GM23338 (cell line): Measurements from ENCODE around the gene AKR1B1. TPM values are rescaled to one million over a fixed set of nuclear protein-coding genes. Genes with fewer than 3 reads are reported as not detected.

Experiments used
- ATAC-seq: fragments of 200-7000 bp; cut with Tn5 transposase; 3 replicates; pipeline ENCODE4 v1.9.1; 2020
- DNase-seq: peaks from one replicate; pipeline ENCODE4 v3.0.0-alpha.2; 2015; ENCODE audit warnings: low spot score
- H2AFZ ChIP-seq: fragments of 200-600 bp; sonication (generic); 2 replicates; pipeline ENCODE4 v1.8.0; 2016; ENCODE audit warnings: antibody characterized with exemption, mild to moderate bottlenecking, moderate library complexity
- H3F3A ChIP-seq: fragments of 200-600 bp; sonication (generic); replicated peaks from 2 replicates; pipeline ENCODE4 v1.8.0; 2017; ENCODE audit warnings: antibody characterized with exemption, mixed run types, low read depth
- H3K27ac ChIP-seq: fragments of 200-600 bp; sonication (generic); 2 replicates; pipeline ENCODE4 v1.6.1; 2016; ENCODE audit warnings: low read depth
- H3K27me3 ChIP-seq: fragments of 200-600 bp; sonication (generic); 2 replicates; pipeline ENCODE4 v1.8.0; 2016; ENCODE audit warnings: mild to moderate bottlenecking, mixed run types, moderate library complexity; ENCODE audit not compliant: insufficient read depth
- H3K36me3 ChIP-seq: fragments of 200-600 bp; sonication (generic); 2 replicates; pipeline ENCODE4 v1.8.0; 2016; ENCODE audit warnings: mild to moderate bottlenecking; ENCODE audit not compliant: insufficient read depth
- H3K4me1 ChIP-seq: fragments of 200-600 bp; sonication (generic); 2 replicates; pipeline ENCODE4 v1.8.0; 2016; ENCODE audit warnings: mild to moderate bottlenecking, moderate library complexity; ENCODE audit not compliant: insufficient read depth
- H3K4me2 ChIP-seq: fragments of 200-600 bp; sonication (generic); 2 replicates; pipeline ENCODE4 v1.7.1; 2017; ENCODE audit warnings: mixed run types
- H3K4me3 ChIP-seq: fragments of 200-600 bp; sonication (generic); 2 replicates; pipeline ENCODE4 v1.6.1; 2016; ENCODE audit warnings: mixed run types
- H3K79me2 ChIP-seq: fragments of 200-600 bp; sonication (generic); replicated peaks from 2 replicates; pipeline ENCODE4 v1.8.0; 2017; ENCODE audit warnings: mild to moderate bottlenecking; ENCODE audit not compliant: insufficient read depth
- H3K9me2 ChIP-seq: fragments of 200-600 bp; sonication (generic); 2 replicates; pipeline ENCODE4 v1.8.0; 2017; ENCODE audit not compliant: insufficient read depth
- H4K20me1 ChIP-seq: fragments of 200-600 bp; sonication (generic); replicated peaks from 2 replicates; pipeline ENCODE4 v1.8.0; 2017; ENCODE audit warnings: mild to moderate bottlenecking; ENCODE audit not compliant: insufficient read depth
- H3K27ac Mint-ChIP-seq: 2 replicates; pipeline ENCODE4 v1.8.0; 2020; ENCODE audit warnings: inconsistent platforms, mild to moderate bottlenecking, moderate library complexity, mixed read lengths
- H3K27me3 Mint-ChIP-seq: 3 replicates; pipeline ENCODE4 v1.8.0; 2022; ENCODE audit warnings: low read depth, mild to moderate bottlenecking, moderate library complexity, mixed read lengths, inconsistent platforms; ENCODE audit not compliant: insufficient read depth, poor library complexity
- H3K36me3 Mint-ChIP-seq: 3 replicates; pipeline ENCODE4 v1.8.0; 2021; ENCODE audit warnings: low read depth, mild to moderate bottlenecking, inconsistent platforms, moderate library complexity, mixed read lengths
- H3K4me1 Mint-ChIP-seq: 3 replicates; pipeline ENCODE4 v1.8.0; 2020; ENCODE audit warnings: mild to moderate bottlenecking, inconsistent platforms, mixed read lengths
- H3K4me3 Mint-ChIP-seq: 3 replicates; pipeline ENCODE4 v1.8.0; 2021; ENCODE audit warnings: moderate library complexity, mild to moderate bottlenecking, inconsistent platforms, mixed read lengths
- H3K9me3 Mint-ChIP-seq: 3 replicates; pipeline ENCODE4 v1.8.0; 2020; ENCODE audit warnings: moderate library complexity, mild to moderate bottlenecking, inconsistent platforms, mixed read lengths
- CREB1 ChIP-seq: fragments of 250-450 bp; sonication (Bioruptor Pico); IDR thresholded peaks from 2 replicates; pipeline ENCODE4 v1.5.0; 2020; ENCODE audit warnings: low read depth, mild to moderate bottlenecking, moderate library complexity
- CTCF ChIP-seq, 2 experiments: fragments of 200-600 bp in 1 of 2; sonication (generic) in 1 of 2; conservative IDR thresholded peaks; 2 replicates each; pipeline versions ENCODE4 v1.5.1 to v1.6.1; 2016 to 2017; ENCODE audit warnings: antibody characterized with exemption in 2 of 2, low read depth in 2 of 2, mild to moderate bottlenecking in 2 of 2, moderate library complexity in 1 of 2
- ETS1 ChIP-seq: IDR thresholded peaks from 2 replicates; pipeline ENCODE4 v1.6.1; 2016; ENCODE audit warnings: antibody characterized with exemption
- EZH2 ChIP-seq: fragments of 200-600 bp; sonication (generic); IDR thresholded peaks from one replicate; pipeline ENCODE4 v1.8.0; 2017; ENCODE audit warnings: antibody characterized with exemption, mild to moderate bottlenecking, low read depth; ENCODE audit not compliant: unreplicated experiment
- JUNB ChIP-seq: IDR thresholded peaks from one replicate; pipeline ENCODE4 v1.6.1; 2016; ENCODE audit warnings: antibody characterized with exemption; ENCODE audit not compliant: unreplicated experiment
- NANOG ChIP-seq: IDR thresholded peaks from 2 replicates; pipeline ENCODE4 v1.6.1; 2016; ENCODE audit warnings: antibody characterized with exemption, borderline replicate concordance
- POLR2AphosphoS5 ChIP-seq: IDR thresholded peaks from 2 replicates; pipeline ENCODE4 v1.6.1; 2016; ENCODE audit warnings: antibody characterized with exemption, low read depth
- ZNF114 ChIP-seq: fragments of 250-450 bp; sonication (Bioruptor Pico); IDR thresholded peaks from 2 replicates; pipeline ENCODE4 v1.5.0; 2020; ENCODE audit warnings: mild to moderate bottlenecking, moderate library complexity
- ZNF331 ChIP-seq: fragments of 250-450 bp; sonication (Bioruptor Pico); IDR thresholded peaks from 2 replicates; pipeline ENCODE4 v1.5.0; 2020; ENCODE audit warnings: low read depth, mild to moderate bottlenecking, moderate library complexity
- polyA plus RNA-seq: library from polyadenylated mRNA; unstranded; fragments of >200 nt; fragmentation: Nextera tagmentation; extraction: Ambion mirVana; gene quantifications from 2 replicates; pipeline ENCODE4 v1.2.1, GENCODE V29; 2016
- total RNA-seq: library from RNA; depleted of rRNA; stranded (reverse); fragments of >200 nt; shearing (Covaris generic); gene quantifications from 2 replicates; pipeline ENCODE4 v1.2.3, GENCODE V29; 2014
- TF ChIP-seq, protein P1 (sequence below): IDR thresholded peaks from one replicate; pipeline ENCODE4 v1.6.1; 2018; ENCODE audit warnings: antibody characterized with exemption; ENCODE audit not compliant: unreplicated experiment

The AKR1B1 gene
- total and polyA plus RNA-seq, 2 experiments from 2014 or later: 132 to 154 TPM

DNA sequence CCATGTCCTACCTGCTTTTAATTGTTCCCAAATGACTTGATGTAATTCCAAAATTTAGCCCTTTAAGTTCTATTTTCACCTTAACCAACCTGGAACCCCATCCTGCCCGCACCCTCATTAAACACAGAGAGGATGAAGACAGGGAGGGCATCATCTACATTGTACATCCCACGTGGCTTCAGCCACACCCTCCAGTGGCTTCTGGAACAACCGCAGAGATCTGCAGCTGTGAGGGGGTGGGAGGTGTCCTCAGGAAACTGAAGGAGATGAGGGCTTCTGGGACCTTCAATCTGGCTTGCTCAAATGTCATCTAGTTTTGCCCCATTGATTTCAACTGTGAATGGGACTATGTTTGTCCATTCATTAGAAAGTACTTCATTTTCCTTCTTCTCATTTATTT is 39.0 kb downstream of the AKR1B1 start (continued):
- TF ChIP-seq ZNF331 (CRISPR knock-in tag): no peak
- no peak for TF ChIP-seq JUNB
- TF ChIP-seq CTCF (conservative IDR thresholded peaks at IDR 0.05; ENCODE audit: low read depth in 2 of 2): no peak
- no peak for TF ChIP-seq EZH2
- no peak for TF ChIP-seq NANOG
- no peak for TF ChIP-seq ZNF114 (CRISPR knock-in tag)
- TF ChIP-seq POLR2AphosphoS5: no peak

GRCh38 chr7:134419085-134419484 is 39.8 kb downstream of the AKR1B1 start:
- Histone ChIP-seq H3K36me3 (no peaks in the 10 kb centered on the region), H3K4me2 (no peak overlapping the region), H4K20me1 (no peaks in the 10 kb centered on the region), H3K27me3 (no peaks in the 10 kb centered on the region), H3K4me3 (no peak overlapping the region), H3K79me2 (no peaks in the 10 kb centered on the region), H2AFZ (no peak overlapping the region), H3K4me1 (no peaks in the 10 kb centered on the region), H3K9me2 (no peaks in the 10 kb centered on the region; the same call in none of the 2 replicates), H3F3A (no peaks in the 10 kb centered on the region), H3K27ac (no peak overlapping the region)
- Mint-ChIP-seq H3K4me1 (peaks cover 4% of the 10 kb centered on the region; the same call in 2 of the 3 replicates), H3K9me3 (peaks cover 3% of the 10 kb centered on the region; the same call in 1 of the 3 replicates), H3K36me3 (no peaks in the 10 kb centered on the region), H3K27ac (no peak overlapping the region), H3K4me3 (no peak overlapping the region), H3K27me3 (peaks cover 3% of the 10 kb centered on the region)
- ATAC-seq: no peak
- TF ChIP-seq POLR2AphosphoS5 (no peak), ZNF114 (CRISPR knock-in tag) (no peak), EZH2 (no peak), CTCF (conservative IDR thresholded peaks at IDR 0.05; ENCODE audit: low read depth in 2 of 2) (no peak)
- DNase-seq: no peak

DNA sequence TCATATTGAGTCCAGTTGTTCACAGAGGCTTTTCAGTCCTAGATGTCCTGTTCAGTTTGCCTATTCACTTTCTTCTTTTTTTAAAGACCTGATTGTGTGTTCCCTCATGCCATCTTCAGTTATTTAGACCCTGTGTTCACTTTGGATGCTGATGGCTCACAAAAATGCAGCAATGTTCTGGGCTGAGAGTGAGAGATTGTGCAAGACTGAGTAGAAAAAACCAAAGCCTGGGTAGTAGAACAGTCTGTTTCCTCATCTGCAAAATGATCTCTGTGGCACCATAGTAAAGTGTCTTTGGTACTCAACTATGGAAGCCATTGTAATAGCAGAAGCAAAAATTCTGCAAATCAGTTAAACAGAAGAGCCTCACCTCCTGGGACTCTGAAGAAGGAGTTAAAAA is 43.2 kb downstream of the AKR1B1 start:
- Histone ChIP-seq H3K79me2 (no peaks in the 10 kb centered on the region), H3K27me3 (no peaks in the 10 kb centered on the region), H3K9me2 (peaks cover 11% of the 10 kb centered on the region), H3K4me1 (no peaks in the 10 kb centered on the region), H4K20me1 (no peaks in the 10 kb centered on the region), H3K4me2 (no peak overlapping the region), H3F3A (no peaks in the 10 kb centered on the region), H3K27ac (no peak overlapping the region), H3K4me3 (no peak overlapping the region), H2AFZ (no peak overlapping the region), H3K36me3 (no peaks in the 10 kb centered on the region)
- no peak overlapping the region for H3K27ac Mint-ChIP-seq
- no peak for ATAC-seq
- H3K27me3 Mint-ChIP-seq: no peaks in the 10 kb centered on the region
- H3K4me3 Mint-ChIP-seq: no peak overlapping the region
- H3K36me3 Mint-ChIP-seq: no peaks in the 10 kb centered on the region
- no peak for DNase-seq
- peaks cover 4% of the 10 kb centered on the region; the same call in 2 of the 3 replicates for H3K4me1 Mint-ChIP-seq
- peaks cover 4% of the 10 kb centered on the region; the same call in 1 of the 3 replicates for H3K9me3 Mint-ChIP-seq
- TF ChIP-seq ZNF331 (CRISPR knock-in tag) (no peak), EZH2 (no peak), JUNB (no peak), ETS1 (no peak), CREB1 (CRISPR knock-in tag) (no peak)
- TF ChIP-seq, protein P1, sequence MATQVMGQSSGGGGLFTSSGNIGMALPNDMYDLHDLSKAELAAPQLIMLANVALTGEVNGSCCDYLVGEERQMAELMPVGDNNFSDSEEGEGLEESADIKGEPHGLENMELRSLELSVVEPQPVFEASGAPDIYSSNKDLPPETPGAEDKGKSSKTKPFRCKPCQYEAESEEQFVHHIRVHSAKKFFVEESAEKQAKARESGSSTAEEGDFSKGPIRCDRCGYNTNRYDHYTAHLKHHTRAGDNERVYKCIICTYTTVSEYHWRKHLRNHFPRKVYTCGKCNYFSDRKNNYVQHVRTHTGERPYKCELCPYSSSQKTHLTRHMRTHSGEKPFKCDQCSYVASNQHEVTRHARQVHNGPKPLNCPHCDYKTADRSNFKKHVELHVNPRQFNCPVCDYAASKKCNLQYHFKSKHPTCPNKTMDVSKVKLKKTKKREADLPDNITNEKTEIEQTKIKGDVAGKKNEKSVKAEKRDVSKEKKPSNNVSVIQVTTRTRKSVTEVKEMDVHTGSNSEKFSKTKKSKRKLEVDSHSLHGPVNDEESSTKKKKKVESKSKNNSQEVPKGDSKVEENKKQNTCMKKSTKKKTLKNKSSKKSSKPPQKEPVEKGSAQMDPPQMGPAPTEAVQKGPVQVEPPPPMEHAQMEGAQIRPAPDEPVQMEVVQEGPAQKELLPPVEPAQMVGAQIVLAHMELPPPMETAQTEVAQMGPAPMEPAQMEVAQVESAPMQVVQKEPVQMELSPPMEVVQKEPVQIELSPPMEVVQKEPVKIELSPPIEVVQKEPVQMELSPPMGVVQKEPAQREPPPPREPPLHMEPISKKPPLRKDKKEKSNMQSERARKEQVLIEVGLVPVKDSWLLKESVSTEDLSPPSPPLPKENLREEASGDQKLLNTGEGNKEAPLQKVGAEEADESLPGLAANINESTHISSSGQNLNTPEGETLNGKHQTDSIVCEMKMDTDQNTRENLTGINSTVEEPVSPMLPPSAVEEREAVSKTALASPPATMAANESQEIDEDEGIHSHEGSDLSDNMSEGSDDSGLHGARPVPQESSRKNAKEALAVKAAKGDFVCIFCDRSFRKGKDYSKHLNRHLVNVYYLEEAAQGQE: no peak
